GM19438 (cell line): ENCODE data around the gene FBL.

Source experiments
- ATAC-seq: cut with Tn5 transposase; IDR thresholded peaks from one replicate; pipeline ENCODE4 v1.9.1; 2021; ENCODE audit warnings: low read depth; ENCODE audit not compliant: unreplicated experiment

FBL gene

DNA sequence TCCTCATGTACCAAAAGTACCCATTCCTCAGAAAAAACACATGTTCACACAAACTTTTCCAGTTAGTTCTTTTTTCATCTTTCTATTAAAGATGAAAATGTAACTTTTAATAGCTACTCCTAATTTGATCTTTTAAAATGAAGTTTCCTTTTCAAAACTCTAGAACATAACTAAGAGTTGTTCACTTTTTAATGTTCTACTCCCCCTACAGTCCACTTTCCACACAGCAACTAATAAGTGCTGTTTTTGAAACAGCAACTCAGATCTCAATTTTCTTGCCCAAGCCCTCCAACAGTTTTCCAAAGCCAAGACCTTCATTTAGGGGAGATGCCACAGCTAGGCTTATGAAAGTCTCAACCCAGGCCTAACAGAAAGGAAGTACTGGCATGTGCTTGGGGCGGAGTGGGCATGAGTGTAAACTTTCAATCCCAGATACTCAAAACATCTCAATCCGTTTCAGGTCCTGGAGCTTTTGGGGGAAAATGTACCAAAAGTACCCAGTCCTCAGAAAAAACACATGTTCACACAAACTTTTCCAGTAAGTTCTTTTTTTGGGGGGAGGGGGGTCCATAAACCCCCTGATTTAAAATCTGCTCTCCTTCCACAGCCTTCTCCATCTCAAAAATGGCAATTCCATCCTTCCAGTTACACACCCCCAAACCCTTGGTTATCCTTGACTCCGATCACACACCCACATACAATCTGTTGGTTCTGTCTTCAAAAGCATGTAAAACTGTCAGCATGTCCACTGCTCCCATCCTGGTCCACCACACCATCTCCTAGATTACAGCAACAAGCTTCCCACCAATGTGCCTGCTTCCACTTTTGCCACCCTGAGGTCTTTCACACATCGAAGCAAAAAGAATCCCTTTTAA is 2.0 kb downstream of the FBL start:
- ATAC-seq, result no peak

GRCh38 chr19:39842693-39843435 is 3.3 kb downstream of the FBL start:
- ATAC-seq, result no peak

DNA sequence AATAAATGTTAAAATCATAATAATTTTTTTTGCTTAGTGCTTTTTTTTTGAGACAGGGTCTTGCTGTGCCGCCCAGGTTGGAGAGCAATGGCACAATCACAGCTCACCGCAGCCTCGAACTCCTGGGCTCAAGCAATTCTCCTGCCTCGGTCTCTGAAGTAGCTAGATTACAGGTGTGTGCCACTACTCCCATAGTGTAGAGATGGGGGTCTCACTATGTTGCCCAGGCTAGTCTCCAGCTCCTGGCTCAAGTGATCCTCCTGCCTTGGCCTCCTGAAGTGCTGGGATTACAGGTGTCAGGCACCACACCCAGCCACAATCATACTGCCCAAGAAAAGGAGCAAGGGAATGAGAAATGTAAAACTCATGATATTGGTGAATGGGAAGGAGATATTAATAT is 5.1 kb downstream of the FBL start:
- ATAC-seq, result no peak

- ATAC-seq, result no peak
Measured at GRCh38 chr19:39840492-39840891, 5.7 kb downstream of the FBL start.

DNA sequence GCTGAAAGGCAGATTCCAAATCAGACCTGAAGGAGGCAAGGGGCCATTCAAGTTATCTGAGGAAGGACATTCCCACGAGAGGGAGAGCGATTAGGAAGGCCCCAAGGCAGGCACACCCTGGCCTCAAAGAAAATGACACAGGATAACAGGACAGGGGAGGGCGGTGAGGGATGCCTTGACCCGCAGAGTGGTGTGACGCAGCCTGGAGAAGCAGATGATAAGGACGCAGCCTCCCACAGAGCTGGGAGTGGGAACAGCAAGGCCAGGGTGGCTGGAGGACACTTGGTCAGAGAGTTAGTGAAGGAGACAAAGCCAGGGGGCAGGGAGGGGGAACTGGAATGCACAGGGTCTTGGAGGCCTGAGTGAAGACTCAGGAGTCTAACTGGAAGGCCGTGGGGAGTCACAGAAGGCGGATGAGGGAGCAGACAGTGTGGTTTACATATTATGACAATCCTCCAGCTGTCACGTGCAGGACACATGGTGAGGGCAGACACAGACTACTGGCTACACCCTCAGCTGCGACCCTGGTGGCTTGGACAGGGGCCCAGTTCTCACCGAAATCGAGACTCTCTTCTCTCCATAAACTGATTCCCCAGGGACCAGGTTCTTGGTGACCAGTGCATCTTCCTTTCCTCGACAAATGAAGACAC is 6.4 kb downstream of the FBL start:
- no peak for ATAC-seq

DNA sequence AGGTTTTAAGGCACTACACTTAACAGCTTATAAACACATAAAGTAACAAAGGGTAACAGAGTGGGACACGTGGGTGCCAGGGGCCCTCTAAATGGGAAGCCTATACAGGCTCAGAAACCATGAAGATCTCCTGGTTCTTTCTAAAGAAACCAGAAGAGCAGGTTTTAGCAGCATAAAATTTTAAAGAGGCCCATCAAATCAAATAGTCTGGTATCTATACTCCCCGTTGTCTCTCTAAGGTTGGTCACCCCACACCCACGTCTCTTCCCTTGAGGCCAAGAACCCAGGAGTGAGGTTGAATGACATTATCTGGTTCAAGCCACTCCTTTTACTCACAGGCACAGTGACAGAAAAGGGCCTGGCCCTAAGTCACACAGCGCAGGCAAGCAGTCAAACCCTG is 7.6 kb downstream of the FBL start:
- no peak for ATAC-seq

- no peak for ATAC-seq
Measured at GRCh38 chr19:39837978-39838377, 8.2 kb downstream of the FBL start.

- ATAC-seq, result no peak
Measured at GRCh38 chr19:39834287-39834841, 11.8 kb downstream of the FBL start.

GRCh38 chr19:39833464-39834286 is 12.5 kb downstream of the FBL start, which contains the start of gene DYRK1B:
TSS of gene DYRK1B (minus strand) at chr19:39834162. CDS start at chr19:39831867, 2,295 bp downstream.
- peak; percentile 84 for ATAC-seq

GRCh38 chr19:39833160-39833463 is 13.1 kb downstream of the FBL start:
- ATAC-seq, result peak; percentile 5

- no peak for ATAC-seq
Measured at GRCh38 chr19:39832341-39833083, 13.7 kb downstream of the FBL start.

- no peak for ATAC-seq
Measured at GRCh38 chr19:39831679-39832078, 14.5 kb downstream of the FBL start.

- ATAC-seq, result no peak
Measured at GRCh38 chr19:39830847-39831246, 15.3 kb downstream of the FBL start.

GRCh38 chr19:39830406-39830805 is 15.8 kb downstream of the FBL start:
- no peak for ATAC-seq

- no peak for ATAC-seq
Measured at GRCh38 chr19:39829702-39830275, 16.4 kb downstream of the FBL start.

GRCh38 chr19:39828654-39829032 is 17.5 kb downstream of the FBL start:
- no peak for ATAC-seq

GRCh38 chr19:39828015-39828653 is 18.0 kb downstream of the FBL start:
- ATAC-seq, result no peak

- ATAC-seq, result no peak
Measured at GRCh38 chr19:39827216-39827615, 19.0 kb downstream of the FBL start.
